Mucosa of rectum (tissue), 2 donors: Measurements from ENCODE around the gene COL4A1.
A peak's percentile ranks its signal among the peaks of the same experiment; 100 is the strongest.

Experiments used
- H3K27ac ChIP-seq, 2 donors: one replicate each; pipeline ENCODE4 v1.7.0; 2013; ENCODE audit warnings: inconsistent platforms in 2 of 2, low read depth in 2 of 2, low read length in 2 of 2
- H3K27me3 ChIP-seq, 2 donors: one replicate each; pipeline ENCODE4 v1.7.0; 2013; ENCODE audit warnings: low read length in 2 of 2; ENCODE audit not compliant: control insufficient read depth in 2 of 2, insufficient read depth in 2 of 2
- H3K36me3 ChIP-seq, 2 donors: one replicate each; pipeline ENCODE4 v1.7.0; 2013; ENCODE audit warnings: low read length in 2 of 2; ENCODE audit not compliant: control insufficient read depth in 2 of 2, insufficient read depth in 2 of 2
- H3K4me1 ChIP-seq, 2 donors: one replicate each; pipeline ENCODE4 v1.7.0; 2013; ENCODE audit warnings: low read length in 2 of 2, mild to moderate bottlenecking in 1 of 2; ENCODE audit not compliant: control insufficient read depth in 2 of 2, insufficient read depth in 2 of 2
- H3K4me3 ChIP-seq, 2 donors: one replicate each; pipeline ENCODE4 v1.7.0; 2013; ENCODE audit warnings: low read length in 2 of 2
- H3K9ac ChIP-seq, 2 donors: one replicate each; pipeline ENCODE4 v1.7.0; 2013; ENCODE audit warnings: low read length in 2 of 2, low read depth in 1 of 2, mild to moderate bottlenecking in 1 of 2
- H3K9me3 ChIP-seq, 2 donors: one replicate each; pipeline ENCODE4 v1.7.0; 2013; ENCODE audit warnings: low read length in 2 of 2; ENCODE audit not compliant: control insufficient read depth in 2 of 2
- donor health status: healthy.
- donor health status: Normal muscosa, but diverticular disease.

Gene COL4A1

DNA sequence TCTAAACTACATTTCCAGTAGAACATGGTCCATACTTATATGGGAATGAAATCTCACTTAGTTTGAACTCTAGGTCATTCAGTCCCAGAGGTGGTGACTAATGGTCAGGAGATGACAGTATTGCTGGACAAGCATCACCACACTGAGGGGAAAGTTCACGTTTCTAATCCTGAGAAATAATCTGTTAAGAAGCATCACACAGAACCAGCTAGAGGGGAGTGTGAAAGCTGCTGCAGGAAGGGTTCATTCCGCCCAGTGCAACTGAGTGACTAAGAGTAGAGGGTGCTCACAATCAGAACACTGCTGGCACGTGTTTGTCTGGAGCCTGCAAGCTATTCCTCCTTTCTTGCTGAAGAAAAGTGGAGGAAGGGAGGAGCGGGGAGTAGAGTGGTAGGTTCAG, 2.7 kb downstream of the COL4A1 start:
- H3K9me3 ChIP-seq: no peaks in the 10 kb centered on the region
- peak overlapping the region in 1 of 2 donors; percentile 48 for H3K4me3 ChIP-seq
- H3K4me1 ChIP-seq: peaks cover 8 to 14% of the 10 kb centered on the region in 2 donors
- H3K27ac ChIP-seq: no peak overlapping the region
- no peaks in the 10 kb centered on the region for H3K36me3 ChIP-seq
- H3K27me3 ChIP-seq: peaks cover 4 to 43% of the 10 kb centered on the region in 2 donors
- H3K9ac ChIP-seq: no peak overlapping the region

DNA sequence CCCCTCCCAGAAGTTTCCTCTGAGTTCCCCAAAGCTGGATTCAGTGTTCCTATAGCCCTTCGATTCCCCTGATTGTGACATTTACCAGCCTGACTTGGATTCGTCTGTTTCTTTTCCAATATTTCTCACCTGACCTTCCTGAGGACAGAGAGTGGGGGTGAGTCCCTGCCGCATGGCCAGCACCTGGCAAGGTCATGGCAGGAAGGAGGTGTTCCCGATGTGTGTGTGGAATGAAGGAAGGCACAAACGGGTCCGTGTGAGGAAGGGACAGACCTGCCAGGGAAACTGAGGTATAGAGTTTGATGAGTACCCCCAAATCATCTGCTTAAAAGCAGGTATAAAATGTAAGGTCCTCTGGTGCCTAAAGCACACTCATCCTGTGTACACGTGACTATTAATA, 3.3 kb downstream of the COL4A1 start:
- Histone ChIP-seq H3K27me3 (peaks cover 4 to 36% of the 10 kb centered on the region in 2 donors), H3K27ac (no peak overlapping the region), H3K4me1 (peaks cover 1 to 10% of the 10 kb centered on the region in 2 donors), H3K4me3 (no peak overlapping the region), H3K9me3 (no peaks in the 10 kb centered on the region), H3K9ac (no peak overlapping the region), H3K36me3 (no peaks in the 10 kb centered on the region)

DNA sequence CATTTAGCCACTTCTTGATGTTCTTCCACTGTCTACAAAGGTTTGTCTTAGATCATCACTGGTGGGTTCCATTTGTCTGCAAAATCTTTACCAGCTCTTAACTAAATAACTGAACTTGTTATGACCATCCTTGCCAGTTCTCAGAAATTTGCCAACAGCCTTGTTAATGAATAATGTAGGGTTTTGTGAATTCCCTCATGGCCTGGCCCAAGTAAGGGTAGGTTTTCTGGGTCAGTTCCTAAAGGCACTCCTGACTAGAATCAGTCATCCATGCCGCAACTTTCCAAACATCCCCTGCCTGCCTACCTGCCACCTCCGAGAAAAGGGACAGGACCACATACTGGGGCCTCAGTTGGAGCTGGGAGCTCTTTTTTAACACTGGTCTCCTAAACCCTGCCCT, 4.0 kb downstream of the COL4A1 start:
- peaks cover 2 to 30% of the 10 kb centered on the region in 2 donors for H3K27me3 ChIP-seq
- H3K4me3 ChIP-seq: no peak overlapping the region
- H3K9ac ChIP-seq: no peak overlapping the region
- H3K27ac ChIP-seq: no peak overlapping the region
- H3K36me3 ChIP-seq: no peaks in the 10 kb centered on the region
- H3K9me3 ChIP-seq: no peaks in the 10 kb centered on the region
- H3K4me1 ChIP-seq: peaks cover 0 to 6% of the 10 kb centered on the region in 2 donors

DNA sequence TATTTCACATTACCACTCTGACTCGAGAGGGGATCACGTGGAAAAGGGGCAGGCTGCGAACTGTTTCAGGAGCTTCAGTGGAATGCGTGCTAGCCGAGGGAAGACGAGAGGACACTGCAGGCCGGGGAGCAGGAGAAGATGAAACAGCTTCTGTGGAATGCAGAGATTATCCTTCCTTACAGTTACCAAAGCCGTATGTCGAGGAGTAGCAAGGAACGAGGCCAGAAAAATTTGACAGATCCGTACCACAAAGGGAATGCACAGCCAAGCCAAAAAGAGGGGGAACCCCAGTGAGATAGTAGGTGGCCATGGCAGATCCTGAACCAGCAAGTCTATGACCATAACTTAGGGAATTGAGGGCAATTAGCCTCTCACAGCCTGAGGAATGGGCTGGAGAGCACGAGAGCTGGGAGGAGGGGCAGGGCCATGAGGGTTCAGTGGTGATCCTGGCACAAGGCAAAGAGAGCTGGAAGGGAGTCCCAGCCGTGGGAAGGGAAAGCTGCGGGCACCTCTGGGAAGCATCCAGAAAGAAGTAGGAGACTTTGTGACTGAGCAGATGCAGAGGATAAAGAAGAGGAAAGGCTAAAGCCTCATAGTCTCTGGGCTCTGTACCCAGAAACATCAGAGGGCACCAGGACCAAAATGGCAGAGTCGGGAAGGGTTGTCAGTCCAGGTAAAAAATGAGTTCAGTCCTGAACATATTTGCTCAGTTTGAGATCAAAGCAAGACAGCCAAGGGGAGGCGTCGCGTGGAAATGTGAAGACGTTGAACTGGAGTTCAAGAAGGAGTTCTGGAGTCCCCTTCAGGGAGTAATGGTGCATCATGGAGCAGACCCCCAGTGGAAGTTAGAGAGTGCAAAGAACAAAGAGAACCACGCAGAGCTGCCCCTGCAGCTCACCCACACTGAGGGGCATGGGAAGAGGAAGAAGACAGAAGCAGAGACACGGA, 5.1 kb downstream of the COL4A1 start:
- no peak overlapping the region for H3K9ac ChIP-seq
- peaks cover 0 to 21% of the 10 kb centered on the region in 2 donors for H3K27me3 ChIP-seq
- H3K36me3 ChIP-seq: no peaks in the 10 kb centered on the region
- no peaks in the 10 kb centered on the region for H3K9me3 ChIP-seq
- peaks cover 0 to 2% of the 10 kb centered on the region in 2 donors for H3K4me1 ChIP-seq
- H3K27ac ChIP-seq: peak overlapping the region in 1 of 2 donors; percentile 0
- no peak overlapping the region for H3K4me3 ChIP-seq

DNA sequence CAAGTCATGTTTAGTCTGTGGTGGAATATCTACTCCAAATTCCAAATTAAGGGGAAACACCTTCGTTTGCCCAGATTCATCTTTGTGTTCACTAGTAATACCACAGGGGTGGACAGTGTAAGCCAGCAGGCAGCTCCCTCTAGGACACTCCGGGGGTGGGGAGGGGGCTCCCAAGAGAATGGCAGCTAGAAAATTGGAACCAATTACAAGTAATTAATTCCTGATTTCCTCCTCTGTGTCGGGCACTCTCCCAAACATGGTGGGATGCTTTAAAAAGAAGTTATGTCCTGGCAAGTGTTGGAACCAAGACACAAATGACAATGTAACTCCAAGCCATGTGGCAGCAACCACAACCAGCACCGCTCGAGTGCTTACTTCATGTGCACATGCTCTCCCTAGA, 5.9 kb downstream of the COL4A1 start:
- Histone ChIP-seq H3K4me3 (no peak overlapping the region), H3K27me3 (peaks cover 0 to 16% of the 10 kb centered on the region in 2 donors), H3K4me1 (peaks cover 0 to 2% of the 10 kb centered on the region in 2 donors), H3K9me3 (no peaks in the 10 kb centered on the region), H3K27ac (no peak overlapping the region), H3K9ac (no peak overlapping the region), H3K36me3 (no peaks in the 10 kb centered on the region)

DNA sequence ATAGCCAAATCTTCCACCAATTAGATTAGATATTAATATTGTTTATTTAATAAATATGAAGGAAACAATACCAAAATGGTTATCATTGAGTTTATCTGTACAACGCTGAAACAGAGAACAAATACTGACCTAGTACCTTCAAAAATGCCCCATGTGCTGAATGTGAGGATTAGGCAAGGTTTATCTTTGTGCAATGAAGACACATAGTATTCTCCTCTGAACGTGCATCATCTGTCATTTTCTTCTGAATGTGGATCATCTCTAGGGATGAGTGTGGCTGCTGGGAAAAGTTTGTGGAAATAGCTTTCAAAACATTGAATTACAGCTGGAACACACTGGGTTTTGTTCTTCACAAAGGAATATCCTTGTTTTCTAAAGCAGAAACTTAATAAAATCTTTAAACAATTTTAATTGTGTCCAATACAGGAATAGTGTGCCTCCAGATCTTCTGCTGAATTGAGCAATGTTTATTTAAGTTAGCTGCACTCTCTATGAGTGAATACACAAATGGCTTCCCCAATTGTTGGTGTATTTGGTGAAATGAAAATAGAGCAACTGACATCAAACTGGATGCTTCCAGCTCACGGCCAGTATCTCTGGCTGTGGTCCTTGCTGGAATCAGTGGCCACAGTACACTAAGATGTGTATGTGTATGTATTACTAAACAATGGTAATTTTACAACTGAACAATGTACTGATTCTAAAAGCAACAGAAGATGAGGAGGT, 6.7 kb downstream of the COL4A1 start:
- Histone ChIP-seq H3K27ac (no peak overlapping the region), H3K27me3 (peaks cover 0 to 14% of the 10 kb centered on the region in 2 donors), H3K4me1 (peaks cover 0 to 2% of the 10 kb centered on the region in 2 donors), H3K36me3 (no peaks in the 10 kb centered on the region), H3K9me3 (no peaks in the 10 kb centered on the region), H3K4me3 (no peak overlapping the region), H3K9ac (no peak overlapping the region)

DNA sequence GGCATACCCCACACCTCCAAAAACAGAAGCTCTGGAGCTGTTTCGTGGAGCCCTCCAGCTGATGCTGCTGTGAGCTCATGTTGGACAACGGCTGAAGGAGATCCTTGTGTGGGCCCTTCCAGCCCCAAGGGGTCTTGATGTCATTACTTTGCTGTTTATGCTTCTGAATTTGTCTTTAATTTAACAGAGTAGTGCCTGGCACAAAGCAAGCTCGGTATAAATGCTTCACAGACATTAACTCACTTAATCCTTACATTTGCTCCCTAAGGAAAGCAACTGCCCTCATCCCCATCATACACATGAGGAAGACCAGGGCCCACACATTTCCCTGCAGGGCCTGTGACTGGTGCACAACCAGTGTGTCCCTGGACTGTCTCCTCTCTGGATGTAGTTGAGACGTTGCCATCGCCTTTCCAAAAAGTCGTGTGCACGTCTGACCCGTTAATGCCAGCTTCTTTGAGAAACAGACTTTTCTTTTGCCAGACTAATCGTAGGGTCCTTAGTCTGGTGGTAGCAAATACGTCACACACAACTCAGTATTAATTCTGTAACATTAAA, 7.6 kb downstream of the COL4A1 start:
- H3K4me1 ChIP-seq: peaks cover 0 to 2% of the 10 kb centered on the region in 2 donors
- no peak overlapping the region for H3K4me3 ChIP-seq
- H3K9me3 ChIP-seq: no peaks in the 10 kb centered on the region
- peaks cover 0 to 5% of the 10 kb centered on the region in 2 donors for H3K27me3 ChIP-seq
- H3K36me3 ChIP-seq: no peaks in the 10 kb centered on the region
- H3K9ac ChIP-seq: no peak overlapping the region
- H3K27ac ChIP-seq: peak overlapping the region in 1 of 2 donors; percentile 50

DNA sequence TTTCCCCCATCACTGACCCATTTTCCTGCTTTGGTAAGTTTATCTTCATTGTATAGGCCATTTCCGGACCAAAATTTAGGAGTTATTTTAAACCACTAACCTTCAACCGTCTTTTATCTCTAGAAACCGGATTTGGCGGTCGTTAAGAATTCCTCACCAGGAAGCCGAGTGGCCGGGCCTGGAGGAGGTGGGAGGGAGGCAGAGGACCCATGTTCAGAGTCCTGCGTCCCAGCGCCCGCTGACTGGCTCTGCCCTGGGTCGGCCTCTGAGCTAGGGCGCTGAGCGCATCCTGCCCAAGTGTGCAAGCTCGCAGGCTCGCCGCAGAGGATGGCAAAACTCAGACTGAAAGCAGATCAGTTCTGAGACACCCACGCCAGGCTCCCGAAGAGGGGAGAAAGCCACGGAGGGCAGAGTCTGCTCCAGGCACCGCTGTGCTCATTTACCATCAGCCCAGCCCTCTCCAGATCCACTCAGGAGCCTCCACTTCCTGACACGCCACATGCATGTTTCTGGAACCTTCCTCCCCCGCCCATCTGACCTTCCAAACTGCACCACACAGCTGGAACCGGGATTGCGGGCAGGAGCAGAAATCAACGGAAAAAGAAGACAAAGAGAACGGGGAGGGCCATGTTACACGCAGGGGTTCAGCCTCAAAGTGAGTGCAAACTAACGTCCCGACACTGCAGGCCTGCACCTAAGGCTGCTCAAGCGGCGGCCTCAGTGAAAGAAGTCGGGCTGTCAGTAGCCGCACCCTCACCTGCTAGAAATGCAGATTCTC, 8.3 kb downstream of the COL4A1 start:
- Histone ChIP-seq H3K4me1 (peaks cover 0 to 2% of the 10 kb centered on the region in 2 donors), H3K4me3 (no peak overlapping the region), H3K27me3 (no peaks in the 10 kb centered on the region), H3K36me3 (no peaks in the 10 kb centered on the region), H3K9ac (no peak overlapping the region), H3K27ac (peak overlapping the region in 1 of 2 donors; percentile 50), H3K9me3 (no peaks in the 10 kb centered on the region)

DNA sequence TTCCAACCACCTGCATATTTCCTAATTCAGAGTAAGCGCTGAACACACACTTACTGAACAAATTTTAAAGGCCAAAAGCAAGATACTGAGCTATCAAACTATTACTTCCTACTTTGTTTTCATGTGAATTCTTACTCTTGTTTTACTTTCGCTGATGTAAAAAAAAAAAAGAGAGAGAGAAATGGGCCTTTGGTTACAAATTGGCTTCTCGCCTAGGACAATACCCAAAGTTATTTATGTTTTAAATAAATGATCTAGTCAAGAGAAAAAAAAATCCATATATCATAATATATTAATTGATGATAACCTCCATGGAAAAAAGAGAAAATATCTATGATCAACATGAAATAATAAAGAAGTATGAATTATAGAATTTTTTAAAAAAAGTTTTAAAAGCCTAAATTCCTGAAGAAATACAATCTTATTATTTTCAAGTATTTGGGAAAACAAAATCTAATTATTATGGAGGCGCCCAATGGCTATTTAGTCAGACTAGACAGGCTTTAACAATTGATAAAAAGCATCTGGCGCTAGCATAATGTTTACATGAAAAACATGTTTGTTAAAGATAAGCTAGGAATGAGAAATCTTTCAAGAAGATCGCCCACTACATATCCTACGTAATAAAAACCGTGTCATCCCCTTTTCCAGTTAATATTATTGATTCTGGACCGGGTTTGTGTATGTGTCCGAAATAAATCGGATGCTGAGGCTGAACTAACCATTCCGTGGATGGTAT, 9.0 kb downstream of the COL4A1 start:
- no peaks in the 10 kb centered on the region for H3K27me3 ChIP-seq
- no peaks in the 10 kb centered on the region for H3K9me3 ChIP-seq
- H3K9ac ChIP-seq: no peak overlapping the region
- peaks cover 0 to 2% of the 10 kb centered on the region in 2 donors for H3K4me1 ChIP-seq
- H3K27ac ChIP-seq: peak overlapping the region in 1 of 2 donors; percentile 50
- no peaks in the 10 kb centered on the region for H3K36me3 ChIP-seq
- H3K4me3 ChIP-seq: no peak overlapping the region
